Upper lobe of left lung (tissue), 4 donors: Measurements from ENCODE around the gene DLX5.

Experiments
- CTCF ChIP-seq, 6 experiments: fragments of 450-650 bp in 4 of 6; fragments of 200-600 bp in 2 of 6; sonication (generic) in 2 of 6; IDR thresholded peaks; one replicate each; pipeline ENCODE4 v1.5.1; 2016 to 2019; ENCODE audit warnings: antibody characterized with exemption in 6 of 6
- POLR2AphosphoS5 ChIP-seq, 2 donors: sonication (generic); formaldehyde crosslinking; IDR thresholded peaks; one replicate each; pipeline ENCODE4 v1.5.1; 2017; ENCODE audit warnings: antibody characterized with exemption in 2 of 2

DNA sequence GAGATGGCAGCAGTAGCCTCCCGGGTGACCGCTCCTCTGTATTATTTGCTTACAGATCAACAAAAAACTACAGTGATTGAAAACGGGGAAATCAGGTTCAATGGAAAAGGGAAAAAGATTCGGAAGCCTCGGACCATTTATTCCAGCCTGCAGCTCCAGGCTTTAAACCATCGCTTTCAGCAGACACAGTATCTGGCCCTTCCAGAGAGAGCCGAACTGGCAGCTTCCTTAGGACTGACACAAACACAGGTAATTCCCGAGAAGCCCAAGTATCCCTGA, 17.1 kb downstream of the DLX5 start:
- TF ChIP-seq CTCF (IDR thresholded peaks at IDR 0.05), result no peak
- no peak for TF ChIP-seq POLR2AphosphoS5 (IDR thresholded peaks at IDR 0.05)
